ENCODE measurements around the gene IL20RB.
"Not testable (repeated sequence)": the region's sequence is repeated elsewhere in the genome, so short reads cannot be mapped to it uniquely, and the experiment has no call there.

The IL20RB gene

DNA sequence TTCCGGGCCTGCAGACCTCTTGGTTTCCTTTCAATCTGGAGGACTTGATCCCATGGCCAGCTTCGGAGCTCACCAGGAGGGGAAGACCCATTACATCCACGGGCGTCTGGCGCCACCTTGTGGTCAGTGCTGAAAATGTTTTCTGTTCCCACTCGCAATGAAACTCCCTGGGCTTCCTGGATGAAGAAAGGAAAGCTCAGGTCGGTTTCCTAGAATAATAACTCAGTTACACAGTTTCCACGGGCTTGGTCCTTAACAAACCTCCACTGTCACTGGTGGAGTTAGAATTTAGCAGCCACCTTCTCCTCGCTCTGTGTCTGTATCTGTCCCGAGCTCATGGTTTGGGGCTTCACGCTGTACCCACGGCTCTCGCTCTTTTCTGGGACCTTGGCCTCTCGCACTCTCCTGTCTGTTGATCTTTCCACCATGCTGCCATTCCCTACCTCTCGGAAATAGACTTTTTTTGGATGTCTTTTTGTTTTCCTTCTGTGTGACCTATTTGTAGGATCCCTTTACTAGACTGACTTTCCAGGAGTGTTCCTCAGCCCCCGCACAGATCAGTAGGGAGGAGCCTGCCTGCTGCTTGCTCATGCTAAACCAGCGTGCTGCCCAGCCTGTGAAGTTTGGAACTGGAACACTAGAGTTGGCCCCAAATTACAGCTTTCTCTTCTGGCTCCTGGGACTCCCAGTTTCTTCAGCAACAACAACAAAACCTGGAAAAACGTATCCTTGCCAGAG lies 56.3 kb downstream of the IL20RB start:
- Histone ChIP-seq H3K4me2 (ENCODE audit: low read length) (peak overlapping the region; percentile 90), H4K20me1 (ENCODE audit: insufficient read depth, low read length) (no peaks in the 10 kb centered on the region), H3K4me3 (ENCODE audit: low read length) (peak overlapping the region; percentile 82), H3K36me3 (replicated peaks; ENCODE audit: low read depth, low read length) (no peaks in the 10 kb centered on the region), H3K79me2 (ENCODE audit: low read length) (no peaks in the 10 kb centered on the region), H3K4me1 (ENCODE audit: low read length) (peaks cover 7% of the 10 kb centered on the region; the same call in 1 of the 2 replicates), H2AFZ (ENCODE audit: low read depth, low read length) (peak overlapping the region; percentile 85), H3K9me3 (ENCODE audit: insufficient read depth, low read length) (no peaks in the 10 kb centered on the region), H3K27ac (ENCODE audit: low read length) (no peak overlapping the region), H3K27me3 (ENCODE audit: low read depth, low read length) (no peaks in the 10 kb centered on the region), H3K9ac (ENCODE audit: low read length) (peak overlapping the region; percentile 39)
- TF ChIP-seq EZH2phosphoT487 (IDR thresholded peaks at IDR 0.05; ENCODE audit: low read depth): no peak
- TF ChIP-seq, protein P1, sequence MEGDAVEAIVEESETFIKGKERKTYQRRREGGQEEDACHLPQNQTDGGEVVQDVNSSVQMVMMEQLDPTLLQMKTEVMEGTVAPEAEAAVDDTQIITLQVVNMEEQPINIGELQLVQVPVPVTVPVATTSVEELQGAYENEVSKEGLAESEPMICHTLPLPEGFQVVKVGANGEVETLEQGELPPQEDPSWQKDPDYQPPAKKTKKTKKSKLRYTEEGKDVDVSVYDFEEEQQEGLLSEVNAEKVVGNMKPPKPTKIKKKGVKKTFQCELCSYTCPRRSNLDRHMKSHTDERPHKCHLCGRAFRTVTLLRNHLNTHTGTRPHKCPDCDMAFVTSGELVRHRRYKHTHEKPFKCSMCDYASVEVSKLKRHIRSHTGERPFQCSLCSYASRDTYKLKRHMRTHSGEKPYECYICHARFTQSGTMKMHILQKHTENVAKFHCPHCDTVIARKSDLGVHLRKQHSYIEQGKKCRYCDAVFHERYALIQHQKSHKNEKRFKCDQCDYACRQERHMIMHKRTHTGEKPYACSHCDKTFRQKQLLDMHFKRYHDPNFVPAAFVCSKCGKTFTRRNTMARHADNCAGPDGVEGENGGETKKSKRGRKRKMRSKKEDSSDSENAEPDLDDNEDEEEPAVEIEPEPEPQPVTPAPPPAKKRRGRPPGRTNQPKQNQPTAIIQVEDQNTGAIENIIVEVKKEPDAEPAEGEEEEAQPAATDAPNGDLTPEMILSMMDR (IDR thresholded peaks at IDR 0.05; ENCODE audit: low read depth, low read length): peak; percentile 90

DNA sequence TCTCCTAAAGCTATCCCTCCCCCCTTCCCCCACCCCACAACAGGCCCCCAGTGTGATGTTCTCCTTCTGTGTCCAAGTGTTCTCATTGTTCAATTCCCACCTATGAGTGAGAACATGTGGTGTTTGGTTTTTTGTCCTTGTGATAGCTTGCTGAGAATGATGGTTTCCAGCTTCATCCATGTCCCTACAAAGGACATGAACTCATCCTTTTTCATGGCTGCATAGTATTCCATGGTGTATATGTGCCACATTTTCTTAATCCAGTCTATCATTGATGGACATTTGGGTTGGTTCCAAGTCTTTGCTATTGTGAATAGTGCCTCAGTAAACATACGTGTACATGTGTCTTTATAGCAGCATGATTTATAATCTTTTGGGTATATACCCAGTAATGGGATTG lies 59.5 kb downstream of the IL20RB start:
- not testable (repeated sequence) for H3K36me3 ChIP-seq (replicated peaks; ENCODE audit: low read depth, low read length); H3K27ac ChIP-seq (ENCODE audit: low read length); H3K79me2 ChIP-seq (ENCODE audit: low read length); H3K9me3 ChIP-seq (ENCODE audit: insufficient read depth, low read length); H3K4me1 ChIP-seq (ENCODE audit: low read length); H3K9ac ChIP-seq (ENCODE audit: low read length); H4K20me1 ChIP-seq (ENCODE audit: insufficient read depth, low read length); H3K27me3 ChIP-seq (ENCODE audit: low read depth, low read length); H3K4me3 ChIP-seq (ENCODE audit: low read length); H2AFZ ChIP-seq (ENCODE audit: low read depth, low read length); H3K4me2 ChIP-seq (ENCODE audit: low read length)

DNA sequence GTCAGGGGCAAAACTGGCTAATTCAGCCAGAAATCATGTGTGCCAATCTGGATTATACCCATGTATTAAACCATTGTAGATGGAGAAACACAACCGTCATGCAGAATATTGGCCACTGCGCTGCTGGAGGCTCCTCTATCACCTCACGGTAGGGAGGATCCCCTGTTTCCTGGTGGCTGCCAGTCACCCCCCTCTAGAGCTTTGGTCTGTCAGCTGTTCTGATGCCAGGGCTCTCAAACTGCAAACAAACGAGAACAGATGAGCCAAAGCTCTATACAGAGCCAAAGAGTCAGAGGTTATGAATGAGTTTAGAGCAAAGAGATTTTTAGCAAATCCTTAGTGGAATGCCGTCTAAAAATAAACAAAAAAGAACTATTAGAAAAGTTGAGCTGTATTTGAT lies 62.5 kb downstream of the IL20RB start:
- no peak overlapping the region for H3K4me3 ChIP-seq (ENCODE audit: low read length)
- H3K36me3 ChIP-seq (replicated peaks; ENCODE audit: low read depth, low read length): no peaks in the 10 kb centered on the region
- H3K4me1 ChIP-seq (ENCODE audit: low read length): no peaks in the 10 kb centered on the region
- no peaks in the 10 kb centered on the region for H4K20me1 ChIP-seq (ENCODE audit: insufficient read depth, low read length)
- H3K9me3 ChIP-seq (ENCODE audit: insufficient read depth, low read length): no peaks in the 10 kb centered on the region
- TF ChIP-seq, protein P1 (IDR thresholded peaks at IDR 0.05; ENCODE audit: low read depth, low read length): no peak
- no peak for TF ChIP-seq EZH2phosphoT487 (IDR thresholded peaks at IDR 0.05; ENCODE audit: low read depth)
- H3K4me2 ChIP-seq (ENCODE audit: low read length): no peak overlapping the region
- no peaks in the 10 kb centered on the region for H3K79me2 ChIP-seq (ENCODE audit: low read length)
- no peak overlapping the region for H3K27ac ChIP-seq (ENCODE audit: low read length)
- H3K27me3 ChIP-seq (ENCODE audit: low read depth, low read length): no peaks in the 10 kb centered on the region
- no peak overlapping the region for H2AFZ ChIP-seq (ENCODE audit: low read depth, low read length)
- H3K9ac ChIP-seq (ENCODE audit: low read length): no peak overlapping the region

DNA sequence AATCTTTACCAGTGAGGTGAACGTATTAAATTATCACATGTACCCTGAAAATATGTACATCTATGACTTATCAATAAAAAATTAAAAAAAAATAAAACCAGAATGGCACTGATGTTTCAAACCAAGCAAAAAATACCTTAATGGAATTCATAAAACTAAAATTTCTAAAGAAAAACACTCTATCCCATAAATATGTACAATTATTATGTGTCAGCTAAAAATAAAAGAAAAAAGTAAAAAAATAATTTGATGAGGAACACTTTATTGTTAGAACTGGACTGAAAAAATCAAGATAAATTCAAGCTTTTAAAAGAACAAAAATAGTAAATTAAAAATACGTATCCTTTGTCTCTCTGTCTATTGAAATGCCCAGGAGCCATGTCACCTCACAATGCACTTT lies 63.1 kb downstream of the IL20RB start:
- no peaks in the 10 kb centered on the region for H3K79me2 ChIP-seq (ENCODE audit: low read length)
- H4K20me1 ChIP-seq (ENCODE audit: insufficient read depth, low read length): no peaks in the 10 kb centered on the region
- H3K27ac ChIP-seq (ENCODE audit: low read length): no peak overlapping the region
- H3K27me3 ChIP-seq (ENCODE audit: low read depth, low read length): no peaks in the 10 kb centered on the region
- no peaks in the 10 kb centered on the region for H3K4me1 ChIP-seq (ENCODE audit: low read length)
- no peaks in the 10 kb centered on the region for H3K36me3 ChIP-seq (replicated peaks; ENCODE audit: low read depth, low read length)
- no peak overlapping the region for H3K9ac ChIP-seq (ENCODE audit: low read length)
- TF ChIP-seq EZH2phosphoT487 (IDR thresholded peaks at IDR 0.05; ENCODE audit: low read depth): no peak
- TF ChIP-seq, protein P1 (IDR thresholded peaks at IDR 0.05; ENCODE audit: low read depth, low read length): no peak
- no peak overlapping the region for H3K4me3 ChIP-seq (ENCODE audit: low read length)
- no peak overlapping the region for H3K4me2 ChIP-seq (ENCODE audit: low read length)
- no peak overlapping the region for H2AFZ ChIP-seq (ENCODE audit: low read depth, low read length)
- H3K9me3 ChIP-seq (ENCODE audit: insufficient read depth, low read length): no peaks in the 10 kb centered on the region

Data from OCI-LY3 (cell line).